Stimulated activated CD8-positive, alpha-beta memory T cell treated with anti-CD3 and anti-CD28 coated beads, Interleukin-15, amount 100 ng/mL, for 24 hours (primary cell): Measurements from ENCODE around the gene B3GAT1.
"Not testable (repeated sequence)": the region's sequence is repeated elsewhere in the genome, so short reads cannot be mapped to it uniquely, and the experiment has no call there.

Experiments
- DNase-seq: peaks from one replicate; pipeline ENCODE4 v3.0.0-alpha.2; 2020; ENCODE audit warnings: low read depth

The B3GAT1 gene

GRCh38 chr11:134355136-134355535 is 56.9 kb downstream of the B3GAT1 start:
- no peak for DNase-seq

DNA sequence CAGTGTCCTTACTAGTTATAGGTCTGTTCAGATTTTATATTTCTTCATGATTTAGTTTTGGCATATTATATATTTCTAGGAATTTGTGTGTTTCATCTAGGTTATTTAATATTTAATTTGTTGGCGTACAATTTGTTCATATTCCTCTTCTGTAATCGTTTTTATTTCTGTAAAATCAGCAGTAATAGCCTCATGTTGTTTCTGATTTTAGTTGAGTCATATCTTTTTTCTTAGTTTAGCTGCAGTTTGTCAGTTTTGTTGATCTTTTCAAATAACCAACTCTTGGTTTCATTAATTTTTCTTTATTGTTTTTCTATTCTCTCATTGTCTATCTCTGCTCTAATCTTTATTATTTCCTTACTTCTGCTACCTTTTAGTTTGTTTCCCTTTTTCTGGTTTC is 59.9 kb downstream of the B3GAT1 start:
- DNase-seq: no peak

DNA sequence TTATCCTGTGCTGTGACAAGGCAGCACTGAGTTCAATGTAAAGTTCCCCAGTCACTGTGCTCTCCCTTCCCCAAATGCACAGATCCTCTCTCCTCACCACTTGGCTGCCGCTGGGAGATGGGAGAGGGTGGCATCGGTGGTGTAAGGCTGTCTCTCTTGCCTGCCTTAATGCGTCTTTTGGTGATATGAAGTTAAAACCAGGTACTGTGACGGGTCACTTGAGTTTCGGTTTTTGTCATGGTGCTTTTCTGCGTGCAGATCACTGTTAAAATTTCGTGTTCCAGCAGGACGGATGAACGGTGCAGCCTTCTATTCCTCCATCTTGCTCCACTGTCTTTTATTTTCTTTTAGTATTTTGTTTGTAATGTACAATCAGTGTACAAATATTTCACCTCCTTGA is 61.7 kb downstream of the B3GAT1 start:
- no peak for DNase-seq

DNA sequence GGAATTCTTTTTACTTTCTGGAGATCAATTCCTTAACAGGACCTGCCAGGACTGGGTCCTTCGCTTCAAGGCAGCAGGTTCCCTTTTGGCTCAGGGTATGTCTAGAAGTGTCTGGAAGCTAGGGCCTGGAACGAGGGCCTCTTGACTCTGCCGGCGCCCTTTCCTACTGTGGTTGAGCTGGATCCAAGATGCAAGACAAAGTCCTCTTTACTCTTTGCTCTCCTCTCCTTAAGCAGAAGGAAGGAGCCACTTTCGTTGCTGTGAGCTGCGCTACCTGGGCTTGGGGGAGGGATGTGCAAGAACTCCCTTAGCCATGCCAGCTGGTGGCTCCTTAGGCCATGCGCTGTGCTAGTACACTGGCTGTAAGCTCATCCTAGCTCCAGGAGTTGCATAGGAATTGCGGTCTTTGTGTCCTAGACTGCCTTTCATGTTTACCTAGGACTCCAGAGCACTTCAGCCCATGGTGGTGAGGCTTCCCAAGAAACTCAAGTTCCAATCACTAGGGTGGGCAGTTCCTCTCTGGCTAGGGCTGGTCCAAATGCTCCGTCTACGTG is 62.2 kb downstream of the B3GAT1 start:
- DNase-seq: no peak

GRCh38 chr11:134349109-134349801 is 62.8 kb downstream of the B3GAT1 start:
- DNase-seq: no peak

DNA sequence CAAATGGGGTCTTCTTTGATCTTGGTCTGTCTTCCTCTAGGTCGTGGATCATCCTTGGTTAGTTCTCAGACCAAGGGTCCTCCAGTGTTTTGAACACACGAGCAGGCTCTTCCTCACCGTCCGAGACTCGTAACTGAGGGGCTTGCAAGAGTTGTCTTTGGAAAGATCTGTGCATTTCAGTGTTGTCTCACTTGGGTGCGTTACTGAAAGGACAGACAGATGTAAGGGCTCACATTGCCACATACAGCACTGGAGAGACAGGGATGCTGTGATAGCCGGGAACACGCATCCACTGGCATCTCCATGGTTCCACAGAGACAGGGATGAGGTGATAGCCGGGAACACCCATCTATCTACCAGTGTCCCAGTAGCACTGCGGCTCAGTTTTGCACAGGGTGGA is 64.6 kb downstream of the B3GAT1 start:
- DNase-seq: no peak

DNA sequence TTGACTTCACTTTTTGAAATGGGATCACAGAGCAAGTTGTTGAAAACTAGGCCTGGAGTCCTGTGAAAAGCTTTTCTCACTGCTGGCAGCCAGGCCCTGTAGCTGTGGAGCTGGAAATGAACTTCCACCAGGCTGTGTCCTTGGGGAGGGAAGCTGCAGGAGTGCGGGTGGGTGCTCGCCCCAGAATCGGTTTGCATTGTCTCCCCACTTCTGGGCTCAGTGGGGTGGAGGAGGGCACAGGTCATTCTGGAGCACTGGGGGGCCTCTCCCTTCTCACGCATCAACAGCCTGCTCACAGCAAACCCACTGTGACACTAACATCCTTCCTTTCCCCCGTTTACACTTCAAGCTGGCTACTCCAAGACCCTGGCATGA is 65.1 kb downstream of the B3GAT1 start:
- no peak for DNase-seq

DNA sequence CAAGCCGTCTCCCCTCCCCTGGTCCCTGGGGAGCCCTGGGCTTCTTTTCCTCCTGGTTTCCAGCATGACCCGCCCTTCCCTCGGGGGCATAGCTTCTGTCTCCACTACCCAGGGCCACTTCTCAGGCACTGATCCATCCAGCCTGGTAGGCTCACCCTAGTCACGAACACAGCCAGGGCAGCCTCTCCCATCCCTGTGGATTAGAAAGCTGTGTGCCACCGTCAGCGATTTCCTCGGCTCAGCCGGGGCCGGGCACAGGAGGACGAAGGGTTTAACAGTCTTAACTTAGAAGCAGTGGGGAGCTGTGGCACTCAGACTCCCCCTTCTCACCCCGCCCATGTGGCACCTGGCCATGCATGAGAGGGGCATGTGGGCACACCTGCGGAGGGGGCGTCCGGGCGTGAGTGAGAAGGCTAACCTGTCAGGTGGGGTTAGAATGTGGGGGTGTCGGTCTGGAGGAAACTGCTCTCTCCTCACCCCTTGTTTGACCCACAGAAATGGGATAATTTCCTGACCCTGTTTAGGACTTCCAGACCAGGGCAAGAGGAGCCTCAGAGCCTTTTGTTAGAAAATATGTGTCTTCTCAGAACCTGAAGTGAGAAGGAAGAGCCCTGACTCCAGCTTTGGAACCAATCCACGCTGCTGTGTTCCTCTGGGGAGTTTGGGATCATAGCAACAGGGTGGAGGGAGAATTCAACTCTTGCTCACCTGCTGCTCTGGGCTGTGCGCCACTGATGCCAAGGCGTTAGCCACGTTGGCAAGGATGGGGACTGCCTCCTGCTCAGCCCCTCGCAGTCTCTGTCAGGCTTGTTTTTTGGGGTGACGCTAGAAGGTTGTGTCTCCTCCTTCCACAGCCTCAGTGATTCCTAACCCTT is 65.7 kb downstream of the B3GAT1 start:
- no peak for DNase-seq

DNA sequence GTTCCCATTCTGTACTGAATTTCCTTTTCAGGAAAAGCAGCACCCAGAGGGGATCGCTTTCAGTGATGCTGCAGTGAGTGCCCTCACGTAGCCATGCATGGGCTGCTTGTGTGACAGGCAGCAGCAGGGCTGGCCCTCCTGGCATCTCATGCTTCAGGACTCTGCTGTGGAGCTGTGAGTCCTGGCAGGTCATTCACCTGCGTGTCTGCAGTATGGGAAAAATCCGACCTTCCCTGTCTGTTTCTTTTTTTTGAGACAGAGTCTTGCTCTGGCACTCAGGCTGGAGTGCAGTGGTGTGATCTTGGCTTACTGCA is 66.8 kb downstream of the B3GAT1 start:
- DNase-seq: no peak

- not testable (repeated sequence) for DNase-seq
These were observed 67.4 kb downstream of the B3GAT1 start for GRCh38 chr11:134344497-134345236.

- no peak for DNase-seq
These were observed 68.4 kb downstream of the B3GAT1 start for GRCh38 chr11:134343646-134344045.

- no peak for DNase-seq
These were observed 69.3 kb downstream of the B3GAT1 start for GRCh38 chr11:134342572-134343340.

- no peak for DNase-seq
These were observed 70.1 kb downstream of the B3GAT1 start for GRCh38 chr11:134341805-134342571.

DNA sequence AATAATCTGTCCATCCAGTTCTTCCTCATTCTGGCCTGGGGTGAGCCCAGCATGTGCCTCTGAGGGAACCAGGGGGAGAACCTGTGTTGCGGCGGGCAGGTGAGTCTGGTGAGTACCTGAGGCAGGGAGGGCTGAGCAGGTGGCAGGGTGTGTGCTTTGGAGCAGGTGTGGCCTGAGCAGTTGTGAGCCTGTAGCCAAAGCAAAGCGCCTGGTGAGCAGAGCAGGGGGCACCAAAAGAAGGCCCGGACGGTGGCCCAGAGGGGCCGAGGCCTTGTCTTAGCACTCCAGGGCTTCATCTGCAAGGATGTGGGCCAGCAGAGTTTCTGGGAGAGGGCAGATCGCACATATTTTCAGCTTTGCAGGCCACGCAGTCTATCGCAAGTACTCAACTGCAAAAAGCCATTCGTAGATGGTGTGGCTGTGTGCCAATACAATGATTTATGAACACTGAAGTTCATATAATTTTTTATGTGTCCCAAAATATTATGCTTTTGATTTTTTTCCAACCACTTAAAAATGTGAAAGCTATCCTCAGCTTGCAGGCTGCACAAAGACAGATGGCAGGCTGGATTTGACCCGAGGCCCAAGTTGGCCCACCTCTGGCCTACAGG is 71.6 kb downstream of the B3GAT1 start:
- DNase-seq: no peak

DNA sequence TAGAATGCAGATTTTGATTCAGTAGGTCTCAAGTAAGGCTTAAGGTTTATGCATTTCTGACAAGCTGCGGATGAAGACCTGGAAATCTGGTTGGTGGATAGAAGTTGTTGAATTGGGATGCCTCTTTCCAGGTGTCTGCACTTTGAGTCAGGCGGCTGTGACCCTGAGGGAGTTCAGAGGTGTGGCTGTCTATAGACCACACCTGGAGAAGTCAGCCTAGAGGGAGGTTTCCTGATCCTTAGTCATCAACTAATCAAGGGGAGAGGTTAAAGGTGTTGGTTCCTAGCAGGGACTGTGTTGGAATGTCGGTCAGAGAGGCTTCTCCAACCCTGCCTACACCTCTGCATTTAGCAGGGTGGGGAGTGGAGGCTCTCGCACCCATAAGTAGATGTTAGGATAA is 72.3 kb downstream of the B3GAT1 start:
- no peak for DNase-seq

- no peak for DNase-seq
These were observed 73.4 kb downstream of the B3GAT1 start for GRCh38 chr11:134338654-134339053.

DNA sequence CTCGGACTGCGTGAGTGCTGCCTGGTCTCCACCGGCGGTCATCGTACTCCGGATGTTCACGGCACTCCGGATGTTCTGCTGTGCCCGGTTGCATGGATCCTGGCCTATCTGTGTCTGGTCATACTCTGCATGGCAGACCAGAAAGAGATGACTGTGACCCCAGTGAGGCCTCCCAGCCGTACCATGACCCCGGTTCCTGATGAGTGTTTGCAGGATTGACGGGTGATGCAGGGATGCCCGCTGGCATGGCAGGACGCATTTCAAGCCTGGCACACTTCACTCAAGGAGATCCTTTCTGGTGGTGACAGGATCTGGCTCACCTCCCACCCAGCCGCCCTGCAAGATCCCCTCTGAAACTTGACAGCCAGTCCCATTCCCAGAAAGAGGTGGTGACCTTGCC is 74.0 kb downstream of the B3GAT1 start:
- no peak for DNase-seq

DNA sequence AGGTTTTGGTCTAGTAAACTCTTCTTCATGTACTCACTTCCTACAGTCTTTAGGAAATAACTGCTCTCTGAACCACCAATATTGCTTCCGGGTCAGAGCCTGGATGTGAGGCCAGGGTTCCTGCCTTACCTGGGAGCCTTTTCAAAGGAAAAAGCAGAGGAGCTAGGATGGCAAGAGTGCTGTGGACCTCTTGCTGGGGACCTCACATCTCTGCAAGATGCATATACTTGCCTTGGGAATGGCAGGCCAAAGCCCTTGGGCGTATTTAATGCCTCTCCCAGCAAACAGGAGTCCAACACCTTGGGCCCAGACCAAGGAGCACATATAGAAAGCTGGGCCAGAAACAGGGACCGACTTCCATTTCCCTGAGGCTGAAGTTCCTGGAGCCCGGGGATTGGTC is 75.0 kb downstream of the B3GAT1 start:
- no peak for DNase-seq

GRCh38 chr11:134334796-134335571 is 77.1 kb downstream of the B3GAT1 start:
- no peak for DNase-seq

DNA sequence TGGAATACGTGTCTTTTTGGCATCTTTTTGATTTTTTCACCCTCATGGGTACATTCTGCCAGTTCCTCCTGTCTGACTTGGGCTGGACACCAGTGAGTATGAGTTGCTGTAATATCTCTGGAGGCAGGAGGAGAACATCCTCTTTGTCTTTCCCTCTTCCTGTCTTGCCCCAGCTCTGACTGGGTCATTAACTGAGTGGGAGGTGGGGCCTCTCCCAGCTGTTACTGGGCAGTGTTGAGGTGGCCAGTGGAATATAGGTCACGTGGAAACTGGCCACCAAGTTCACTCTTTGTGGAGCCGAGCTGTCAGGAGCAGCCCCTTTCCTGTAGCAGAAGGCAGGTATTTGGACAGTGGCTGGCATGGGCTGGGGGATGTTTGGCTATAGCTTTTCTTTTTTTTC is 78.1 kb downstream of the B3GAT1 start:
- no peak for DNase-seq
